ENCODE results near the gene SASH1. TPM values are rescaled to one million over a fixed set of nuclear protein-coding genes. Genes with fewer than 3 reads are reported as not detected.

The SASH1 gene
- total RNA-seq, 1 experiment from 2014 or later: 33.2 TPM

DNA sequence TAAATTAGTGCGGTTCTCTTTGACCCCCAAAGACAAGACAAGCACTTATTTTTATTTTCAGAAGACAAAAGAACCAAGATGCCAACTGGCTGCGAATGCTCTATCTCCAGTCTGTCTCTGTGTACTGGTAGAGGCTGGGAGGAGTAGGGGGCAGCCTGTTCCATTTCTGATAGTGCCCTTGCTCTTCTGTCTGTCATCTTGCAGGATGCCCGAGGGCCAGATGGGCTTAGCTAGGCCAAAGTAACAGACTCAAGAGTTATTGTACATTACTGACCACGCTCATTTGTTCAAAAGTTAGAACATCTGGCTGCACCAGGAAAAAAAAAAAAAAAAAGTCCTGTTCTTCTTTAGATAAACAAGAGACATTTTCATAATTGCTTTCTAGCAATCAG, 206.1 kb downstream of the SASH1 start:
- H3K4me1 ChIP-seq (ENCODE audit: insufficient read depth, low read length): peaks cover 2% of the 10 kb centered on the region; the same call in 1 of the 2 replicates
- no peak overlapping the region for H2AK5ac ChIP-seq (ENCODE audit: insufficient read length, low read length)
- peaks cover 2 to 7% of the 10 kb centered on the region in 2 experiments; a peak in 2 of 5 replicates for H3K9me3 Mint-ChIP-seq
- H2BK15ac ChIP-seq (ENCODE audit: low read depth, low read length): no peak overlapping the region
- TF ChIP-seq, protein P1, sequence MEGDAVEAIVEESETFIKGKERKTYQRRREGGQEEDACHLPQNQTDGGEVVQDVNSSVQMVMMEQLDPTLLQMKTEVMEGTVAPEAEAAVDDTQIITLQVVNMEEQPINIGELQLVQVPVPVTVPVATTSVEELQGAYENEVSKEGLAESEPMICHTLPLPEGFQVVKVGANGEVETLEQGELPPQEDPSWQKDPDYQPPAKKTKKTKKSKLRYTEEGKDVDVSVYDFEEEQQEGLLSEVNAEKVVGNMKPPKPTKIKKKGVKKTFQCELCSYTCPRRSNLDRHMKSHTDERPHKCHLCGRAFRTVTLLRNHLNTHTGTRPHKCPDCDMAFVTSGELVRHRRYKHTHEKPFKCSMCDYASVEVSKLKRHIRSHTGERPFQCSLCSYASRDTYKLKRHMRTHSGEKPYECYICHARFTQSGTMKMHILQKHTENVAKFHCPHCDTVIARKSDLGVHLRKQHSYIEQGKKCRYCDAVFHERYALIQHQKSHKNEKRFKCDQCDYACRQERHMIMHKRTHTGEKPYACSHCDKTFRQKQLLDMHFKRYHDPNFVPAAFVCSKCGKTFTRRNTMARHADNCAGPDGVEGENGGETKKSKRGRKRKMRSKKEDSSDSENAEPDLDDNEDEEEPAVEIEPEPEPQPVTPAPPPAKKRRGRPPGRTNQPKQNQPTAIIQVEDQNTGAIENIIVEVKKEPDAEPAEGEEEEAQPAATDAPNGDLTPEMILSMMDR (conservative IDR thresholded peaks at IDR 0.05): no peak
- no CpG with 5 or more reads among the region's 4 CpGs for WGBS (ENCODE audit: extremely low coverage, insufficient read length, low lambda C conversion rate)
- no peaks in the 10 kb centered on the region for H3K27me3 Mint-ChIP-seq (ENCODE audit: low read depth)
- no peak overlapping the region for H3K27ac ChIP-seq (ENCODE audit: insufficient read length, low read depth, low read length)
- H3K4ac ChIP-seq (ENCODE audit: low read depth, low read length): no peak overlapping the region
- no peak overlapping the region for H3K23ac ChIP-seq (ENCODE audit: insufficient read length, low read depth, low read length)
- H4K5ac ChIP-seq (ENCODE audit: insufficient read length, low read depth, low read length): no peak overlapping the region
- no peak overlapping the region for H2BK120ac ChIP-seq (ENCODE audit: low read depth, low read length, poor library complexity, severe bottlenecking)
- peaks cover 14 to 57% (median 49%) of the 10 kb centered on the region in 3 experiments; a peak in 6 of 7 replicates for H3K36me3 Mint-ChIP-seq (ENCODE audit: insufficient read depth in 1 of 3, low read depth in 3 of 3)
- no peak overlapping the region for H4K91ac ChIP-seq (ENCODE audit: insufficient read length, low read depth, low read length)
- H2BK20ac ChIP-seq (ENCODE audit: low read depth, low read length, poor library complexity, severe bottlenecking): no peak overlapping the region
- no peak overlapping the region for H3K4me3 Mint-ChIP-seq
- no peak overlapping the region for H3K4me2 ChIP-seq (ENCODE audit: insufficient read depth, insufficient read length, low read length)
- H4K20me1 ChIP-seq (ENCODE audit: control insufficient read depth, insufficient read depth, insufficient read length): no peaks in the 10 kb centered on the region
- DNase-seq: no peak
- no peaks in the 10 kb centered on the region for H3K27me3 ChIP-seq (ENCODE audit: insufficient read depth, low read length)
- no peak overlapping the region for H2BK12ac ChIP-seq (ENCODE audit: insufficient read length, low read depth, low read length)
- H3K9ac ChIP-seq (ENCODE audit: extremely low read depth, insufficient read length, low read length): no peak overlapping the region
- H3T11ph ChIP-seq (ENCODE audit: low read length): no peak overlapping the region
- no peak overlapping the region for H4K8ac ChIP-seq (replicated peaks; ENCODE audit: insufficient read length, low read depth, low read length)
- H3K9me3 ChIP-seq (ENCODE audit: control insufficient read depth, low read depth, low read length): no peaks in the 10 kb centered on the region
- 0 out of 7 replicates have a peak overlapping the region, but pooled peaks of 1 of the 3 experiments have one; percentile 18 for H3K27ac Mint-ChIP-seq
- H3K56ac ChIP-seq (ENCODE audit: insufficient read length, low read depth, low read length): no peak overlapping the region
- H3K18ac ChIP-seq (ENCODE audit: insufficient read length, low read depth, low read length): no peak overlapping the region
- H3K79me1 ChIP-seq (ENCODE audit: insufficient read depth, low read depth, low read length, poor library complexity, severe bottlenecking): no peaks in the 10 kb centered on the region
- H2AFZ ChIP-seq (ENCODE audit: low read length): no peak overlapping the region
- no peaks in the 10 kb centered on the region for H3K79me2 ChIP-seq (ENCODE audit: insufficient read depth, low read length)
- H2BK5ac ChIP-seq (ENCODE audit: insufficient read length, low read length): no peak overlapping the region
- H3K14ac ChIP-seq (ENCODE audit: insufficient read depth, low read length): no peak overlapping the region
- H3K23me2 ChIP-seq (ENCODE audit: insufficient read length, low read depth, low read length, poor library complexity, severe bottlenecking): no peaks in the 10 kb centered on the region
- H3K4me1 Mint-ChIP-seq: peaks cover 8 to 10% of the 10 kb centered on the region in 2 experiments
